A673 (cell line): Measurements from ENCODE around the gene RBP3.

Experiments used
- CTCF ChIP-seq: fragments of 300-800, 200-600 bp; sonication (generic); conservative IDR thresholded peaks from 2 replicates; pipeline ENCODE4 v1.5.1; 2017; ENCODE audit warnings: low read depth, mild to moderate bottlenecking, antibody characterized with exemption, low read length, moderate library complexity, mixed read lengths
- EZH2 ChIP-seq: fragments of 200-600 bp; sonication (generic); IDR thresholded peaks from 2 replicates; pipeline ENCODE4 v1.6.1; 2017; ENCODE audit warnings: borderline replicate concordance, low read depth, mild to moderate bottlenecking, mixed read lengths, antibody characterized with exemption, low read length; ENCODE audit not compliant: poor library complexity, severe bottlenecking

- TF ChIP-seq CTCF (no peak), EZH2 (no peak)
These were observed 8.5 kb downstream of the RBP3 start for GRCh38 chr10:47356708-47357107.
